Naive B cell (primary cell): Measurements from ENCODE around the gene TBX10. TPM values are rescaled to one million over a fixed set of nuclear protein-coding genes. Genes with fewer than 3 reads are reported as not detected.
A peak's percentile ranks its signal among the peaks of the same experiment; 100 is the strongest.
"Not testable (repeated sequence)": the region's sequence is repeated elsewhere in the genome, so short reads cannot be mapped to it uniquely, and the experiment has no call there.

Source experiments
- ATAC-seq, 2 donors: fragments of 150-1000 bp; cut with Tn5 transposase; 2 replicates each; pipeline ENCODE4 v1.10.0; 2021; ENCODE audit warnings: low read depth in 2 of 2, mild to moderate bottlenecking in 2 of 2, moderate library complexity in 2 of 2
- DNase-seq: peaks from one replicate; pipeline ENCODE4 v3.0.0; 2022
- H3K27ac Mint-ChIP-seq, 6 donors: one replicate each; pipeline ENCODE4 v1.8.0; 2020 to 2022; ENCODE audit warnings: mild to moderate bottlenecking in 6 of 6, mixed read lengths in 6 of 6, moderate library complexity in 5 of 6, inconsistent platforms in 2 of 6
- H3K27me3 Mint-ChIP-seq, 3 donors: one replicate each; pipeline ENCODE4 v1.8.0; 2021 to 2022; ENCODE audit warnings: mixed read lengths in 3 of 3, mild to moderate bottlenecking in 1 of 3
- H3K36me3 Mint-ChIP-seq, 2 donors: one replicate each; pipeline ENCODE4 v1.8.0; 2020 to 2022; ENCODE audit warnings: mixed read lengths in 2 of 2, inconsistent platforms in 1 of 2, mild to moderate bottlenecking in 1 of 2
- H3K4me1 Mint-ChIP-seq, 3 donors: one replicate each; pipeline ENCODE4 v1.8.0; 2020 to 2022; ENCODE audit warnings: mixed read lengths in 3 of 3, inconsistent platforms in 1 of 3, mild to moderate bottlenecking in 1 of 3, moderate library complexity in 1 of 3
- H3K4me3 Mint-ChIP-seq, 8 donors: one replicate each; pipeline ENCODE4 v1.8.0; 2020 to 2022; ENCODE audit warnings: mild to moderate bottlenecking in 8 of 8, mixed read lengths in 8 of 8, moderate library complexity in 8 of 8, inconsistent platforms in 2 of 8
- H3K9me3 Mint-ChIP-seq, 7 donors: one replicate each; pipeline ENCODE4 v1.8.0; 2020 to 2022; ENCODE audit warnings: mixed read lengths in 7 of 7, mild to moderate bottlenecking in 5 of 7, inconsistent platforms in 2 of 7, moderate library complexity in 1 of 7
- polyA plus RNA-seq, 6 donors: library from polyadenylated mRNA; unstranded; fragments of 300-500 nt; fragmentation: Illumina TruSeq; gene quantifications; one replicate each; pipeline ENCODE4 v1.2.3, GENCODE V29; 2021; ENCODE audit warnings: low read depth in 6 of 6

The TBX10 gene
- polyA plus RNA-seq = not detected

DNA sequence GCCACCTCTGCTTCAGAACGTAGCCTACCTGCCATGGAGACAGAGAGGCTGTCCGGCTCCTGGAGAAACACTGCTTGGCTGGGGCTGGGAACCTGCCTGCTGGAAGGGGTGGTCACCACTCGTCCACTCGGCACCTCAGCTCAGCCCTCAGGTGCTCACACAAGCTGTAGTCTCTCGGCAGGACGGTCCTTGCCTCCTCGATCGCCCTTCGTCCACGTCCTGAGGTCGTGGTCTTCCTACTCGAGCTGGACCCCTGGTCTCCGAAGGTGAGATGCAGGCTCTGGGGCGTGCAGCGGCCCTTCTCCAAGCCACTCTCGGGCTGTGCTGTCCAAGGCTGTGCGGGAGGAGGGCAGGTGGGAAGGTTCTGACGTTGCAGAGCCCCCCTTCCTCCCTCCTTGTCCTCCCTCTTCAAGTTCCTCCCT lies at the start of gene TBX10:
Gene TBX10, minus strand, starts transcription at position 326 of the 422 bp plus-strand sequence. Its CDS starts 291 bp downstream, at position 35.
- no peak within 1 kb of the TSS for H3K4me3 Mint-ChIP-seq
- H3K4me1 Mint-ChIP-seq = peaks cover 13 to 27% (median 21%) of the 10 kb centered on the region in 3 donors
- no peak for ATAC-seq
- H3K36me3 Mint-ChIP-seq = no peaks in the 10 kb centered on the region
- H3K27me3 Mint-ChIP-seq = peaks cover 0 to 3% (median 0%) of the 10 kb centered on the region in 3 donors
- peak within 1 kb of the TSS in 1 of 6 donors; percentile 61 for H3K27ac Mint-ChIP-seq
- peaks cover 0 to 3% (median 0%) of the 10 kb centered on the region in 7 donors for H3K9me3 Mint-ChIP-seq
- DNase-seq = no peak

DNA sequence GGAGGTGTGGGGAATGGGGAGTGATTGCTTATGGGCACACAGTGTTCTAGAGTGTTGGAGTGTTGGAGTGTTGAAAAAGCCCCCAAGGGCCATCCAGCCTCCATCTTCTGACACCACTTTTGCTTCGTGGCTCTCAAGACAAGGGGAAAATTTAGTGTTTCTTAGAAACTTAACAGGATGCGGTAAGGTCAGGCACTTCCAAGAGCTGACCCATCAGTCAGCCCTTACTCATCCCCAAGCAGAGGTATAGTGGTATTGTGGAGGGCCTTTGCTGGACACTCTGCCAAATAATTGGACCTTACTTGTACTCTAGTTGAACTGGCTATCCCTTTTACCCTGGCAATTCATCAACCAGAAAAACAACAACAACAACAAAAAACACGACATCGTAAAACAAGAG lies 49.6 kb upstream of the TBX10 start:
- H3K27ac Mint-ChIP-seq = no peak overlapping the region
- H3K4me3 Mint-ChIP-seq = no peak overlapping the region
- DNase-seq (no peak), ATAC-seq (no peak)
- peaks cover 0 to 7% (median 1%) of the 10 kb centered on the region in 3 donors for H3K4me1 Mint-ChIP-seq
- no peaks in the 10 kb centered on the region for H3K36me3 Mint-ChIP-seq
- no peaks in the 10 kb centered on the region for H3K9me3 Mint-ChIP-seq
- peaks cover 0 to 13% (median 8%) of the 10 kb centered on the region in 3 donors for H3K27me3 Mint-ChIP-seq

DNA sequence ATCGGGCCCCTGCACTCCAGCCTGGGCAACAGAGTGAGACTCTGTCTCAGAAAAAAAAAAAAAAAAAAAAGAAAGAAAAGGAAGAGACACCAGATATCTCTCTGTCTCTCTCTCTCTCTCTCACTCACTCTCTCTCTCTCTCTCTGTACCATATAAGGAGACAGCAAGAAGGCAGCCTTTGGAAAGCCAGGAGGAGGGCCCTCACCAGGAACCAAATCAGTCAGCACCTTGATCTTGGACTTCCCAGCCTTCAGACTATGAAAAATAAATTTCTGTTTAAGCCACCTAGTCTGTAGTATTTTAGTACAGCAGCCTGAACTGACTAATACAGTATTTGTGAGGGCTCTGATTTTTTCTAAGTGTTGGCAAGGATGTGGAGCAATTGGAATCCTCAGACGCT lies 48.4 kb upstream of the TBX10 start:
- H3K4me3 Mint-ChIP-seq = peak overlapping the region in 1 of 8 donors; percentile 52
- no peaks in the 10 kb centered on the region for H3K9me3 Mint-ChIP-seq
- H3K4me1 Mint-ChIP-seq = peaks cover 0 to 7% (median 1%) of the 10 kb centered on the region in 3 donors
- no peak overlapping the region for H3K27ac Mint-ChIP-seq
- DNase-seq (no peak), ATAC-seq (no peak)
- no peaks in the 10 kb centered on the region for H3K36me3 Mint-ChIP-seq
- H3K27me3 Mint-ChIP-seq = peaks cover 0 to 13% (median 8%) of the 10 kb centered on the region in 3 donors

DNA sequence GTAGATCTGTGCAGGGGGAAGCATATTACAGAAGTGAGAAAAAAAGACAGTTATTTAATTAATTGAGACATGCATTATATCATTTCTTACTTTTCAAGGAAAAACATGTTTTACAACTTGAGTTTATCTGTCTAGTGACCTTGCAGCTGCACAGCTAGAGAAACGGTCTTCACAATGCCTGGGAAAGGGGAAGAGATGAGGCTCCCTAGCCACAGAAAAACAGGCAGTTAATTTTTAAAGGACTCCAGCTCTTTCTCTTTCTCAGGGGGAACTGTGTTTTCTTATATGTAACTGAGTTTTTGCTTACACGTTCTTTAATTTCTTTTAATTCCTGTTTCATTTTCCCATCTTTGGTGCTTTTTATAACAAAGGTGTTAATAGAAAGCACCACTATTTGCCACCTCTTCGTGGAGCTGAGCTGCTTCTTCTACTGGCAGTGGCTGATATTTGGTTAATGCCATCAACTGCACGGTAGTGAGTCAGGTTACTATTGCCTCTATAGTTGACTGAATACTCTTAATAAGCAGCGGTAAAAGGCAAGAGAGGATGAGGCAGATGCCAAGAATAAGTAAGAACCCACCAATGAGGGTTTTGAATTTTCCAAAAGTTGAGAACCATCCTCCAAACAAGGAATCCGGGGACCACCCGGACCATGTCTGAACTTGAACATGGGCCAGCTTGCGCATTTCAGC lies 46.2 kb upstream of the TBX10 start:
- not testable (repeated sequence) for H3K36me3 Mint-ChIP-seq, H3K4me3 Mint-ChIP-seq, DNase-seq, H3K4me1 Mint-ChIP-seq, ATAC-seq, H3K9me3 Mint-ChIP-seq
- H3K27ac Mint-ChIP-seq = peak overlapping the region in 1 of 6 donors; percentile 47
- peaks cover 0 to 17% (median 8%) of the 10 kb centered on the region in 3 donors for H3K27me3 Mint-ChIP-seq

DNA sequence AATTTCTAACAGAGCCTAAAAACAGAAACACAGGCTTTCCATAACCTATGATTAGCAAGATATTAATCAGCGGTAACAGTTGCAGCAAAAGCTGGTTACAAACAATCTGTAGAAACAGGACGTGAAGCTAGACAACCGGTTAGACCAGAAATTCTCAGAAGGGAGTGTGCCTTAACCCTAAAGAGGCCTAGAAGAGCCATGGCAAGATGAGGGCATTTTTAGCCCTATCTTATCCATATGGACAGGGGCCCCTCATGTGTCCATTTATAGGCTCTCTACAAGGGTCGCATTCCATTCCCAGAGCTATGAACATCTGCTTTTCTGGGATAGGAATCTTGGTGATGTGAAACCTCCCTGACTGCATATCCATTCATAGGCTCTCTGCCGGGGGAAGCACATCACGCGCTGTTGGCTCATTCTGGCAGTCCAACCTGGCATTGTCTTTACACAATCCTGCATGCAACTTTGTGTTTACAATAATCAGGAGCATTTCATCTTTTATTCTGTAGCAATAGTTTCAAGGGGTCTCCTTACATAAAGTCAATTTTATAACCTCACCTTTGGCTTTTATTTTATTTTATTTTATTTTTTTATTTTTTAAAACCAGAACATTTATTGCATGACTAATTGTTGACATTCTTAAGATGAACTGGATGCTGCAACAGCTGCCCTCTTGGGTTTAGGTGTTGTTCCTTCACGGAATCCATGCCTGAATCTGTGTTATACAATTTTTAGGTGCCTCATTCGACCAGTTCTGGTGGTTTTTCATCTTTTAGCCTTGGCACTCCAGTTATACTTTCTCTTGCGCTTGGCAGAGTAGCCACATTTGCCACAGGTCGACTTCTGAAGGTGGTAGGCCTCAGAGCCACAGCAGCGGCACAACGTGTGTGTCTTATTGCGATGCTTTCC lies 42.8 kb upstream of the TBX10 start:
- not testable (repeated sequence) for DNase-seq, ATAC-seq, H3K4me3 Mint-ChIP-seq, H3K27ac Mint-ChIP-seq, H3K27me3 Mint-ChIP-seq, H3K9me3 Mint-ChIP-seq, H3K36me3 Mint-ChIP-seq, H3K4me1 Mint-ChIP-seq

DNA sequence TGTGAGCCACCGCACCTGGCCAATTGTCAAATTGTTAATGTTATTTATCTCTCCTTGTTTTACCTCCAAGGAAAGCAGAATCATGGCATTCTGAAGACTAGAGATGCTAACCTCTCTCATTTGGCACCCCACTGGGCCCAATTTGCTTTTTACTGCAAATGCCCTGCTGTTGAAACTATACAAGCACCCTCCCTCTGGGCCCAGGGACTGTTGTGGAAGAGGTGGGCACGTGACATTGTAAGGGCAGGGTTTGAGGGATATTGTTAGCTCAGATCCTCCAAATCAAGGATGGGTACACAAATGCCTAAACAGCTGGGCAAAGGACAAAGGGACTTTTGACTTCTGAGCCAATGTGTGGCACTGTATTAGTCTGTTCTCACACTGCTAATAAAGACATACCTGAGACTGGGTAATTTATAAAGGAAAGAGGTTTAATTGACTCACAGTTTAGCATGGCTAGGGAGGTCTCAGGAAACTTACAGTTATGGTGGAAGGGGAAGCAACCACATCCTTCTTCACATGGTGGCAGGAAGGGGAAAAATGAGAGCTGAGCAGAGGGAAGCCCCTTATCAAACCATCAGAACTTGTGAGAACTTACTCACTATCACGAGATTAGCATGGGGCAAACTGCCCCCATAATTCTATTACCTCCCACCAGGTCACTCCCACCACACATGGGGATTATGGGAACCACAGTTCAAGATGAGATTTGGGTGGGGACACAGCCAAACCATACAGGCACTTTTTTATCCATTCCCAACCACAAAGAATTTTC lies 41.3 kb upstream of the TBX10 start:
- no peak for DNase-seq
- Mint-ChIP-seq H3K27ac (no peak overlapping the region), H3K4me1 (peaks cover 0 to 4% (median 0%) of the 10 kb centered on the region in 3 donors), H3K27me3 (peaks cover 0 to 21% (median 0%) of the 10 kb centered on the region in 3 donors), H3K4me3 (no peak overlapping the region), H3K36me3 (no peaks in the 10 kb centered on the region), H3K9me3 (peaks cover 0 to 6% (median 1%) of the 10 kb centered on the region in 7 donors)
- ATAC-seq = no peak

DNA sequence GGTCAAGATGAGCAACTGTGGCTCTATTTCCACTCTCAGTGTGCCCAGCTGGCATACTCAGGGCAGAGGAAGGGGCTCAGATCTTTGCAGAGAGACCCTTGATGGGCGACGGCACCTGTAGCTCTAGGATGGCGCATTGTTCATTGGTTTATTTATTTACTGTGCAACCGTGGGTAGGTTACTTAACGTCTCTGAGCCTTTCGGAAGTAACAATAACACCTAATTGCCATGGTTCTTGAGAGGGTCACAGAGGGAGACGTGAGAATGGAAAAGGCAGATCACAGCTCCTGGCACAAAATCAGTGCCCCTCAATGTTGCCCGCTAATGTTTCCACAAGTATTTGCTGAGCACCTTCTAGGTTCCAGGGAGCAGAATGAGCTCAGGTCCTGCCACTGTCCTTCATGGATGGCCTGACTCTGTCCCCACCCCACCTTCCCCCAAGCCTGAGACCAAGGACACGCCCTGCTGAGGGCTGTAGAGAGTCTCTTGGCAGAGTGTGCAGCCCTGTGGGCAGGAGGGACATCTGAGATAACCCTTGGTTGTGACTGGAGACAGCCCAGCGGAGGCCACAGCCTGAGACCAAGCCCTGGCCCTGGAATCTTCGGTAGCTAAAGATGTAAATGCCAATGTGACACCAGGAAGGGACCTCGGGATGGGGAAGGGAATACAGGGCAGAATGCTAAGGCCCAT lies 35.6 kb upstream of the TBX10 start:
- Mint-ChIP-seq H3K27ac (no peak overlapping the region), H3K36me3 (no peaks in the 10 kb centered on the region), H3K9me3 (peaks cover 0 to 4% (median 1%) of the 10 kb centered on the region in 7 donors), H3K4me3 (no peak overlapping the region), H3K27me3 (peaks cover 6 to 34% (median 10%) of the 10 kb centered on the region in 3 donors), H3K4me1 (peaks cover 0 to 3% (median 3%) of the 10 kb centered on the region in 3 donors)
- DNase-seq (no peak), ATAC-seq (no peak)

DNA sequence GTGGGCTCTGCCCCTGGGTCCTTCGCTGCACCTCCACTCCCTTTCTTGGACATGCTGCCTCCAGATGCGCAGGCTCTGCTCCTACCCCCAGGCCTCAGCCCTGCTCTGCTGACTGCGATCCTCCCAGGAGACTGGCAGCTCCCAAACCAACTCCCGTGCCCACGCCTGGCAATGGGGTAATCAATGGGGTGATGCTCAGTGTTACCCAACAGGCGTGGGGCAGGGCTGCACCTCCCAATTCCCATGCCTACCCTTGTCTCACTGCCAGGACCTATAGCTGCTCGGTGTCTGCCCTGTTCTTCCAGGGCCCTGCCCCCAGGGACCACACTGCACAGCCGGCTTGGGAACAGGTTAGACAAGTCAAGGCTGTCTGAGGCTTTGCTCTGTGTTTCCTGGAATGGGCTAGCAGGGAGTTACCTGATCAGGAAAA lies 34.9 kb upstream of the TBX10 start, which contains the start of gene ALDH3B2:
Gene ALDH3B2, minus strand, starts transcription at position 182 of the 430 bp plus-strand sequence. CDS start 7,688 bp downstream, outside the sequence.
- H3K4me3 Mint-ChIP-seq = no peak within 1 kb of the TSS
- no peak for DNase-seq
- H3K27ac Mint-ChIP-seq = no peak within 1 kb of the TSS
- H3K27me3 Mint-ChIP-seq = peaks cover 6 to 34% (median 10%) of the 10 kb centered on the region in 3 donors
- ATAC-seq = no peak
- peaks cover 0 to 4% (median 1%) of the 10 kb centered on the region in 7 donors for H3K9me3 Mint-ChIP-seq
- peaks cover 0 to 5% (median 3%) of the 10 kb centered on the region in 3 donors for H3K4me1 Mint-ChIP-seq
- no peaks in the 10 kb centered on the region for H3K36me3 Mint-ChIP-seq

DNA sequence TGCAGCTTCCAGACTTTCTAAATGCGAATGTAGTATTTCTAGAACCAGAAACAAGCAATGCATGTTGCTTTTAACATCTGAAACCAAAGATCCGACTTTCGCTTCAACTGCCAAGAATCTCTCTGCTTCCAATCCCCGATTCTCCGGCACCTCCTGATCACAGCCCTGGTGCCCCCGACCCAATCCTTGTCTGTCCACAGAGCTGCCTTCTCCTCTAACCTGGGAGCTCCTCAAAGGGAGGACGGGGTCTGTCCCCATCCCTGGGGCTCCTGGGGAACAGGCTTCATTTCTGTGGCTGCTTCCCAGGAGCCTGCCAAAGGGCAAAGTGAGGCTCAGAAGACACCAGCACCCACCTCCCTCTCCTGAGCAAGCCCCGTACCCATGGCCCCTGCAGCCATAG lies 34.3 kb upstream of the TBX10 start:
- H3K4me1 Mint-ChIP-seq = peaks cover 0 to 5% (median 3%) of the 10 kb centered on the region in 3 donors
- H3K27ac Mint-ChIP-seq = no peak overlapping the region
- peaks cover 0 to 4% (median 1%) of the 10 kb centered on the region in 7 donors for H3K9me3 Mint-ChIP-seq
- DNase-seq (no peak), ATAC-seq (no peak)
- peaks cover 6 to 34% (median 10%) of the 10 kb centered on the region in 3 donors for H3K27me3 Mint-ChIP-seq
- H3K4me3 Mint-ChIP-seq = no peak overlapping the region
- H3K36me3 Mint-ChIP-seq = no peaks in the 10 kb centered on the region

DNA sequence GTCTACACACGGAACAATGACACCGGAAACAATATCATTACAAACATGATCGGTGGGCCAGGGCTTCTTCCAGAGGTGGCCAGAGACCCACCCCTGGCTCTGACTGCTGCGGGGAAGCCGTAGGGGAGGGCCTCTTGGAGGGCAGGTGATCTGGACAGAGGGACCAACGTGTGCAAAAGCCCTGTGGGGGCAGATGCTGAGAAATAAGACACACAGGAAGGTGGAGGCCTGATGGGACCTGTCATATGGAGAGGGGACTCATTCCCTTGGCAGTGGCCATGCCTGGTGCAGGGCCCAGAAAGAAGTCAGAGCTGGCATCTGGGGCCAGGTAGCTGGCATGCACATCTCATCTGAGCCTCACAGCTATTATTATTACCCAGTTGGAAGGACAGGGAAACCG lies 33.8 kb upstream of the TBX10 start:
- peaks cover 0 to 5% (median 3%) of the 10 kb centered on the region in 3 donors for H3K4me1 Mint-ChIP-seq
- H3K9me3 Mint-ChIP-seq = peaks cover 0 to 4% (median 1%) of the 10 kb centered on the region in 7 donors
- no peak for ATAC-seq
- no peaks in the 10 kb centered on the region for H3K36me3 Mint-ChIP-seq
- no peak overlapping the region for H3K4me3 Mint-ChIP-seq
- no peak overlapping the region for H3K27ac Mint-ChIP-seq
- no peak for DNase-seq
- peaks cover 6 to 34% (median 10%) of the 10 kb centered on the region in 3 donors for H3K27me3 Mint-ChIP-seq

DNA sequence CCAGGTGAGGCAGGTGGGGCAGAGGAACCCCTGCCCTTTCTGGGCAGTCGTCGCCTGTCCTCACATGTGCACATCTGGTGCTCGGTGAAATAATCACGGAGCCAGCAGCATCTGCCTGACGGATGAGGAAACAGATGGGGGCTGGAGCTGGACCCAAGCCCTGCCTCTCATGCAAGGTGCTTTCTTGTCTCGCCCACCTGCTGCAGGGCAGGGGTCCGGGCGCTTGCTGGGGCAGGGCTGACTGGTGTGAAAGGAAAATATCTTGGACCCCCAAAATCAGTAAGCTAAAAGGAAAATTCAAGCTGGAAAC lies 31.6 kb upstream of the TBX10 start:
- peaks cover 9 to 15% (median 12%) of the 10 kb centered on the region in 3 donors for H3K4me1 Mint-ChIP-seq
- H3K27me3 Mint-ChIP-seq = peaks cover 6 to 19% (median 10%) of the 10 kb centered on the region in 3 donors
- peaks cover 0 to 1% (median 0%) of the 10 kb centered on the region in 7 donors for H3K9me3 Mint-ChIP-seq
- ATAC-seq = no peak
- no peaks in the 10 kb centered on the region for H3K36me3 Mint-ChIP-seq
- no peak overlapping the region for H3K4me3 Mint-ChIP-seq
- no peak for DNase-seq
- no peak overlapping the region for H3K27ac Mint-ChIP-seq

DNA sequence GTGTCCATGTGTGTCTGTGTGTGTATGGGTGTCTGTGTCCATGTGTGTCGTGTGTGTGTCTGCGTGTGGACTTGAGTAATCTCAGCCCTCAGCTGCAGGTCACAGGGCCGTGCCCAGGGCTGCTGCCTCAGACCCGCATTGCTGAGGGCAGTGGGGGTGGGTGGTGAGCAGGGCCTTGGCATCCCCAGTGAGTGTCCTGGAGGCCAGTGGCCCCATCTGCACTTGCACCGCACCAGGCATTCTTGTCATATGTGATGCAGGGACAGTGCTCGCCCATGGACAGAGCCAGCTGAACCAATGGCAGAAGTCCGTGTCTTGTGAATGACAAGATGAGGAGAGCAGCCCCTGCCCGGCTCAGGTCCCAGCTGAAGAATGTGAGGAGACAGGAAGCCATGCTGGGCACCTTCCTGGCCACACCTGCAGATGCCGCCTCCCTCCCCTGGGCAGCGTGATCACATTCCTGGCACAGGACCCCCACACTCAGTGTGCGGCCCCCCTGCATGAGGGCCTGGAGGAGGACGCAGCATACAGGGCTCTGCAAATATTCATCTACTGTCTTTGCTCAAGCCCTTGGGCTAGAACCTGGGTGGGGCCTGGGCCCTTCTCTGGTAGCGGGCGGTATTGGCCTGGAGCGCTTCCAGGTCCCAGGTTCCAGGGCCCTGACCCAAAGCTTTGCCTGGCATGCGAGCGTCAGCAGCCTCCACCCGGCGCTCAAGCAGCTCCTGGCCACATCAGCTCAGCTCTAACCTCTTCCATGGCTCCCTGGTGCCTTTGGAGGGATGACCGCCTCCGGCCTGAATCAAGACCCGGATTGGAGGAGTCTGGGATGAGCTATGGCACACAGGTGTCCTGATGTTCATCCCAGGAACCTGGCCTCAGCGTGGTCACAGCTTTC lies 31.0 kb upstream of the TBX10 start:
- DNase-seq (no peak), ATAC-seq (no peak)
- Mint-ChIP-seq H3K9me3 (no peaks in the 10 kb centered on the region), H3K27ac (no peak overlapping the region), H3K4me3 (no peak overlapping the region), H3K36me3 (no peaks in the 10 kb centered on the region), H3K4me1 (peaks cover 14 to 20% (median 15%) of the 10 kb centered on the region in 3 donors), H3K27me3 (peaks cover 6 to 17% (median 10%) of the 10 kb centered on the region in 3 donors)
